GM12878 (cell line): ENCODE results near the gene RFC4. TPM values are rescaled to one million over a fixed set of nuclear protein-coding genes. Genes with fewer than 3 reads are reported as not detected.

Experiments
- ATAC-seq: fragments of 200-7000 bp; cut with Tn5 transposase; 3 replicates; pipeline ENCODE4 v1.9.1; 2020; ENCODE audit warnings: mild to moderate bottlenecking, moderate library complexity
- BruUV-seq: library from RNA; stranded (reverse); fragments of 400-500 nt; replicated peaks from 2 replicates; lab custom pipeline; 2021; lab: Mats Ljungman, UMichigan
- CTCF ChIA-PET: fragments of 300-600 bp; sonication (Branson Sonifier 250); formaldehyde crosslinking; extraction: SDS; loops from one replicate; lab custom pipeline; 2021; ENCODE audit warnings: inconsistent platforms; lab: Yijun Ruan, JAX
- POLR2A ChIA-PET: fragments of 350-600 bp; formaldehyde crosslinking; extraction: SDS; loops from one replicate; lab custom pipeline; 2021; ENCODE audit warnings: inconsistent platforms; lab: Charles Lee
- RAD21 ChIA-PET: fragments of 300-600 bp; sonication (Branson Sonifier 250); formaldehyde crosslinking; loops from one replicate; lab custom pipeline; 2023; ENCODE audit warnings: antibody characterized with exemption; ENCODE audit not compliant: unreplicated experiment; lab: Charles Lee
- SMC1A ChIA-PET: fragments of 300-600 bp; sonication (Branson Sonifier 250); formaldehyde crosslinking; loops from one replicate; lab custom pipeline; 2023; ENCODE audit not compliant: unreplicated experiment, uncharacterized antibody; lab: Charles Lee
- DNase-seq: peaks from one replicate; pipeline ENCODE4 v3.0.0-alpha.2; 2011; ENCODE audit warnings: low read depth, low spot score
- FAIRE-seq: peaks from 3 replicates; lab custom pipeline; 2011; peaks lifted over from hg19 to GRCh38; lab: Jason Lieb, UNC
- H2AFZ ChIP-seq: 2 replicates; pipeline ENCODE4 v1.6.0; 2011; ENCODE audit warnings: low read depth, low read length, control low read depth; ENCODE audit not compliant: control insufficient read depth
- H3K27ac ChIP-seq: 2 replicates; pipeline ENCODE4 v1.5.1; 2011; ENCODE audit warnings: control low read depth; ENCODE audit not compliant: control insufficient read depth, insufficient read depth
- H3K27me3 ChIP-seq, 2 experiments: replicated peaks in 1 of 2; 2 replicates each; pipeline versions ENCODE4 v1.6.0 to v1.6.1; 2011; ENCODE audit warnings: low read length in 1 of 2; ENCODE audit not compliant: control insufficient read depth in 2 of 2, insufficient read depth in 2 of 2
- H3K36me3 ChIP-seq, 2 experiments: 2 replicates each; pipeline ENCODE4 v1.5.1; 2011; ENCODE audit warnings: low read length in 1 of 2; ENCODE audit not compliant: control insufficient read depth in 2 of 2, insufficient read depth in 2 of 2
- H3K4me1 ChIP-seq: 2 replicates; pipeline ENCODE4 v1.6.1; 2011; ENCODE audit warnings: mild to moderate bottlenecking, low read length, moderate library complexity, mixed read lengths; ENCODE audit not compliant: control insufficient read depth, insufficient read depth
- H3K4me2 ChIP-seq: 2 replicates; pipeline ENCODE4 v1.6.0; 2011; ENCODE audit warnings: control low read depth; ENCODE audit not compliant: control insufficient read depth, insufficient read depth
- H3K4me3 ChIP-seq: fragments of 200-600 bp; sonication (generic); 2 replicates; pipeline ENCODE4 v1.5.1; 2016
- H3K79me2 ChIP-seq: 2 replicates; pipeline ENCODE4 v1.6.0; 2011; ENCODE audit warnings: low read length; ENCODE audit not compliant: control insufficient read depth, insufficient read depth
- H3K9ac ChIP-seq: 2 replicates; pipeline ENCODE4 v1.8.0; 2011; ENCODE audit warnings: low read length, control low read depth, mixed read lengths; ENCODE audit not compliant: control insufficient read depth, insufficient read depth
- H3K9me3 ChIP-seq: replicated peaks from 3 replicates; pipeline ENCODE4 v1.5.1; 2011; ENCODE audit warnings: mild to moderate bottlenecking, low read length; ENCODE audit not compliant: control insufficient read depth, insufficient read depth
- H4K20me1 ChIP-seq: 2 replicates; pipeline ENCODE4 v1.6.0; 2011; ENCODE audit not compliant: control insufficient read depth, insufficient read depth
- BHLHE40 ChIP-seq, 2 experiments: fragments of 450-650 bp in 1 of 2; IDR thresholded peaks; 2 replicates each; pipeline ENCODE4 v1.6.1; 2011 to 2017; ENCODE audit warnings: low read depth in 2 of 2, borderline replicate concordance in 1 of 2, improper control_type of control experiment in 1 of 2, low read length in 1 of 2, mild to moderate bottlenecking in 1 of 2
- CBFB ChIP-seq: IDR thresholded peaks from 2 replicates; pipeline ENCODE4 v1.6.1; 2016; ENCODE audit warnings: antibody characterized with exemption, low read depth
- DPF2 ChIP-seq: fragments of 450-650 bp; IDR thresholded peaks from 2 replicates; pipeline ENCODE4 v1.6.1; 2017; ENCODE audit warnings: mild to moderate bottlenecking
- GABPA ChIP-seq: IDR thresholded peaks from 2 replicates; pipeline ENCODE4 v1.6.1; 2014; ENCODE audit warnings: antibody characterized with exemption, low read depth, mild to moderate bottlenecking, inconsistent platforms
- LARP7 ChIP-seq: fragments of 450-650 bp; IDR thresholded peaks from 2 replicates; pipeline ENCODE4 v1.6.1; 2017; ENCODE audit warnings: mild to moderate bottlenecking
- NR2C1 ChIP-seq: fragments of 450-650 bp; IDR thresholded peaks from 2 replicates; pipeline ENCODE4 v1.6.1; 2017; ENCODE audit warnings: antibody characterized with exemption, mild to moderate bottlenecking, moderate library complexity
- PML ChIP-seq: IDR thresholded peaks from 2 replicates; pipeline ENCODE4 v1.6.1; 2012; ENCODE audit warnings: low read length, inconsistent platforms
- POLR2A ChIP-seq: IDR thresholded peaks from 2 replicates; pipeline ENCODE4 v1.6.1; 2011; ENCODE audit warnings: low read depth, mild to moderate bottlenecking, low read length
- RFX5 ChIP-seq: IDR thresholded peaks from 2 replicates; pipeline ENCODE4 v1.6.1; 2011; ENCODE audit warnings: low read depth, low read length, improper control_type of control experiment
- SMC3 ChIP-seq: IDR thresholded peaks from 2 replicates; pipeline ENCODE4 v1.6.1; 2011; ENCODE audit warnings: low read length, improper control_type of control experiment, borderline replicate concordance
- SPI1 ChIP-seq: IDR thresholded peaks from 2 replicates; pipeline ENCODE4 v1.6.1; 2011; ENCODE audit warnings: low read depth, mild to moderate bottlenecking, low read length, moderate library complexity, borderline replicate concordance; ENCODE audit not compliant: insufficient read depth
- SREBF1 ChIP-seq: IDR thresholded peaks from 2 replicates; pipeline ENCODE4 v1.6.1; 2012; ENCODE audit warnings: mild to moderate bottlenecking, low read length
- SREBF2 ChIP-seq: IDR thresholded peaks from 2 replicates; pipeline ENCODE4 v1.6.1; 2012; ENCODE audit warnings: mild to moderate bottlenecking, low read length
- WGBS: methylation state at CpG from one replicate; pipeline ENCODE4 v1.1.6; 2016; ENCODE audit warnings: low lambda C conversion rate; ENCODE audit not compliant: insufficient replicate concordance, insufficient coverage; ENCODE audit errors: missing lambda C conversion rate; 5-methylcytosine and 5-hydroxymethylcytosine counted together
- in situ Hi-C: fragments of 300-500 bp; cut with MboI; formaldehyde crosslinking; loops from 9 replicates; pipeline ENCODE4 v1.14.3; 2018; ENCODE audit warnings: mixed read lengths
- intact Hi-C: fragments of 100-400 bp; cut with micrococcal nuclease; formaldehyde crosslinking; loops from one replicate; pipeline ENCODE4 v1.14.2; 2022; ENCODE audit not compliant: unreplicated experiment
- polyA plus RNA-seq, 11 experiments: library from polyadenylated mRNA; depleted of rRNA in 4 of 11; unstranded in 6 of 11; stranded (reverse) in 5 of 11; fragments of >200 nt; fragmentation: Nextera tagmentation in 4 of 11; fragmentation: Illumina TruSeq in 1 of 11; extraction: Ambion mirVana in 4 of 11; extraction: Trizol in 1 of 11; gene quantifications; 1 replicate in 1 of 11; 2 replicates in 10 of 11; pipeline versions ENCODE4 v1.2.1 to v1.2.3, GENCODE V29; 2011 to 2016; ENCODE audit warnings: inconsistent platforms in 2 of 11, missing spikeins in 2 of 11, low read depth in 1 of 11
- total RNA-seq, 4 experiments: library from RNA; depleted of rRNA in 3 of 4; stranded (reverse); fragments of >200 nt in 3 of 4; fragmentation: Illumina TruSeq in 1 of 4; extraction: Trizol in 1 of 4; gene quantifications; 2 replicates each; pipeline versions ENCODE4 v1.2.1 to v1.2.3, GENCODE V29; 2013 to 2021

RFC4 gene
- total and polyA plus RNA-seq, 10 of the 15 experiments (the other 5 are each of a cell fraction or from before 2014, with no cell fraction given), result 49.1 to 144 (median 112) TPM

GRCh38 chr3:186751480-186751879 is 54.8 kb downstream of the RFC4 start:
- FAIRE-seq (no peak), ATAC-seq (no peak), DNase-seq (no peak)
- Histone ChIP-seq H3K4me2 (no peak overlapping the region), H3K36me3 (no peaks in the 10 kb centered on the region), H3K4me1 (no peaks in the 10 kb centered on the region), H3K9ac (no peak overlapping the region), H3K79me2 (no peaks in the 10 kb centered on the region), H4K20me1 (no peaks in the 10 kb centered on the region), H3K27me3 (no peaks in the 10 kb centered on the region), H3K9me3 (no peaks in the 10 kb centered on the region), H2AFZ (no peak overlapping the region), H3K4me3 (no peak overlapping the region), H3K27ac (no peak overlapping the region)
- ChIA-PET RAD21 (no interaction called here), CTCF (interaction anchor here (2.0 kb wide), 1 partner anchor 135 kb away, joined by 10 read pairs; no protein-coding TSS in a partner anchor), POLR2A (no interaction called here), SMC1A (no interaction called here)
- in situ Hi-C loops, result no loop called here
- BruUV-seq, result no TSS peak
- TF ChIP-seq SREBF1, result no peak
- TF ChIP-seq POLR2A, result no peak
- TF ChIP-seq SREBF2, result no peak
- no peak for TF ChIP-seq GABPA
- TF ChIP-seq SMC3, result no peak
- TF ChIP-seq PML, result no peak
- TF ChIP-seq CBFB, result no peak
- TF ChIP-seq LARP7, result no peak
- no peak for TF ChIP-seq NR2C1
- TF ChIP-seq RFX5, result no peak
- TF ChIP-seq SPI1, result no peak
- TF ChIP-seq BHLHE40 (IDR thresholded peaks at IDR 0.05; ENCODE audit: borderline replicate concordance in 1 of 2, low read depth in 2 of 2, low read length in 1 of 2), result no peak
- no peak for TF ChIP-seq DPF2
- intact Hi-C loops, result no loop called here
- WGBS, result 40% methylated on average over 3 of the region's 3 CpGs
